LHCN-M2 (cell line): Measurements from ENCODE around the gene LYPLA2. TPM values are rescaled to one million over a fixed set of nuclear protein-coding genes. Genes with fewer than 3 reads are reported as not detected.
"Not testable (repeated sequence)": the region's sequence is repeated elsewhere in the genome, so short reads cannot be mapped to it uniquely, and the experiment has no call there.

Experiments
- DNase-seq: peaks from one replicate; pipeline ENCODE4 v3.0.0-alpha.2; 2012; ENCODE audit warnings: low read depth
- total RNA-seq: library from RNA; depleted of rRNA; stranded (reverse); fragments of >200 nt; gene quantifications from 2 replicates; pipeline ENCODE4 v1.2.3, GENCODE V29; 2014

The LYPLA2 gene
- total RNA-seq, 1 experiment from 2014 or later: 85.0 TPM

GRCh38 chr1:23777979-23778814 is 12.7 kb upstream of the LYPLA2 start, which contains the start of gene PITHD1:
TSS of gene PITHD1 (plus strand) at chr1:23778418. CDS start at chr1:23778516, 98 bp downstream.
- peak; percentile 70 for DNase-seq

GRCh38 chr1:23779826-23780371 is 11.0 kb upstream of the LYPLA2 start:
- peak; percentile 66 for DNase-seq

- not testable (repeated sequence) for DNase-seq
Measured at GRCh38 chr1:23783141-23783540, 7.8 kb upstream of the LYPLA2 start.

GRCh38 chr1:23784846-23785245 is 6.1 kb upstream of the LYPLA2 start:
- no peak for DNase-seq

- DNase-seq: no peak
Measured at GRCh38 chr1:23787701-23788100, 3.2 kb upstream of the LYPLA2 start.

- DNase-seq: no peak
Measured at GRCh38 chr1:23788695-23789094, 2.2 kb upstream of the LYPLA2 start.

GRCh38 chr1:23791516-23792047 is 637 bp downstream of the LYPLA2 start:
- no peak for DNase-seq

GRCh38 chr1:23792151-23792945 is 1.4 kb downstream of the LYPLA2 start:
- no peak for DNase-seq

GRCh38 chr1:23793018-23793781 is 2.3 kb downstream of the LYPLA2 start:
- no peak for DNase-seq

- no peak for DNase-seq
Measured at GRCh38 chr1:23793861-23794731, 3.2 kb downstream of the LYPLA2 start.

GRCh38 chr1:23794732-23795182 is 3.8 kb downstream of the LYPLA2 start:
- not testable (repeated sequence) for DNase-seq

GRCh38 chr1:23795676-23796465 is 4.9 kb downstream of the LYPLA2 start:
- no peak for DNase-seq

- no peak for DNase-seq
Measured at GRCh38 chr1:23796466-23797271, 5.7 kb downstream of the LYPLA2 start.

GRCh38 chr1:23797478-23798448 is 6.8 kb downstream of the LYPLA2 start:
- DNase-seq: no peak

GRCh38 chr1:23798662-23799142 is 7.8 kb downstream of the LYPLA2 start:
- DNase-seq: no peak

- DNase-seq: no peak
Measured at GRCh38 chr1:23799255-23799569, 8.3 kb downstream of the LYPLA2 start.
